Epithelial cell of prostate (primary cell): ENCODE data around the gene BAIAP2.

Experiments used
- DNase-seq: peaks from one replicate; pipeline ENCODE4 v3.0.0-alpha.2; 2011; ENCODE audit warnings: low read depth, low spot score
- H3K27ac ChIP-seq: fragments of 450-650 bp; 2 replicates; pipeline ENCODE4 v1.5.1; 2017; ENCODE audit warnings: mild to moderate bottlenecking

BAIAP2 gene

GRCh38 chr17:81100668-81101067 lies 65.7 kb downstream of the BAIAP2 start:
- no peak for DNase-seq

DNA sequence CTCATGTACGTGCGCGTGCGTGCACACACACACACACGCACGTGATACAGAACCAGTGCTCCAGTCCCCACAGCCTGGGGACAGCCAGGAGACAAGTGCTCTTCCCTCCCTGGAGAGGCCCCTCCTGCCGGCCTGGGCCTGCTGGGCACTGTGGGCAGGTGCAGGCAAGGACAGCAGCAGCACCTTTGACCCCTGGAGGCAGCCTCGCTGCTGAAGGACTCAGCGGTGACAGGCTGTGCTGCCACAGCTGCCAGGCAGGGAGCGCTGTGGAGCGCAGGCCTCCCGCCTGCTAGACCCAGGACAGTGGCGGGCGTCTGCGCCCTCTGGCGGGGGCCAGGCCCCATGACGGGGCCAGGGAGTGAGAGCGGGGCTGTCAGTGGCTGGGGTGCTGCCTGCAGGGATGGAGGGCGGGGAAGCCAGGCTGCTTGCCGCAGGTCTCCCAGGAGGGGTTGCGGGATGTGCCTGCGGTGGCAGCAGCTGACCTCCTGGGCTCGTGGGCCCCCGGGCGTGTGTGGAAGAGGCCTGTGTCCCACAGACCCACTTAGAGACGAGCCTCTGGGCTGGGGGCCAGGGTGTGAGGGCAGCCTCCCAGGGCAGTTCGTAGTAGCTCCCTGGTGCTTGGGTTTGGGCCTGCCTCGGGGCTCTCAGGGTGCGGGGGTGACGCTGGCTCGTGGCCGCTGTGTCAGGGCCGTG lies 66.8 kb downstream of the BAIAP2 start:
- DNase-seq = no peak
- H3K27ac ChIP-seq = no peak overlapping the region

More at GRCh38 chr17:81100668-81101067, 65.7 kb downstream of the BAIAP2 start:
- no peak overlapping the region for H3K27ac ChIP-seq

- no peak for DNase-seq
- H3K27ac ChIP-seq = no peak overlapping the region
Measured at GRCh38 chr17:81102352-81102751, 67.4 kb downstream of the BAIAP2 start.

- no peak for DNase-seq
- H3K27ac ChIP-seq = no peak overlapping the region
Measured at GRCh38 chr17:81102869-81103268, 67.9 kb downstream of the BAIAP2 start.

DNA sequence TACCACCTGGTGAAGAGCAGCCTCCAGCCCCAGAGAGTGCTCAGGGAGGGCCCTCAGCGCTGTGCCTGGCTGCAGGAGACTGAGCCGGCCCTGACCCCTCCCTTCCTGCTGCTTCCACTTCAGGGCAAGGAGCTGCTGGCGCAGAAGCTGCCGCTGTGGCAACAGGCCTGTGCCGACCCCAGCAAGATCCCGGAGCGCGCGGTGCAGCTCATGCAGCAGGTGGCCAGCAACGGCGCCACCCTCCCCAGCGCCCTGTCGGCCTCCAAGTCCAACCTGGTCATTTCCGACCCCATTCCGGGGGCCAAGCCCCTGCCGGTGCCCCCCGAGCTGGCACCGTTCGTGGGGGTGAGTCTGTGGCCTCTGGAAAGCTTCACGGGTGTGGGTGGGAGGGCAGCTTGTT lies 68.4 kb downstream of the BAIAP2 start:
- no peak for DNase-seq
- no peak overlapping the region for H3K27ac ChIP-seq

DNA sequence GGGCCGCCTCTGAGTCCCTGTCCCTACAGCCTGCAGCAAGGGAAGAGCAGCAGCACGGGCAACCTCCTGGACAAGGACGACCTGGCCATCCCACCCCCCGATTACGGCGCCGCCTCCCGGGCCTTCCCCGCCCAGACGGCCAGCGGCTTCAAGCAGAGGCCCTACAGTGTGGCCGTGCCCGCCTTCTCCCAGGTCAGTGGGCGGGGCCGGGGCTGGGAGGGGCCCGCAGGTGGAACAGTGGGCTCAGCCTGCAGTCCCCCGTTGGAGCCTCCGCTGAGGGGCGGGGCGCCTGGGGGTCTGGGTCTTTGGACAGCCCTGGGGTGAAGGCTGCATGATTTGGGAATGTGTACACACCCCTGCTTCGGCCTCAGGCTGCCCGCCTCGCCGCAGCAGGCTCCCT lies 71.8 kb downstream of the BAIAP2 start:
- H3K27ac ChIP-seq = no peak overlapping the region
- no peak for DNase-seq

DNA sequence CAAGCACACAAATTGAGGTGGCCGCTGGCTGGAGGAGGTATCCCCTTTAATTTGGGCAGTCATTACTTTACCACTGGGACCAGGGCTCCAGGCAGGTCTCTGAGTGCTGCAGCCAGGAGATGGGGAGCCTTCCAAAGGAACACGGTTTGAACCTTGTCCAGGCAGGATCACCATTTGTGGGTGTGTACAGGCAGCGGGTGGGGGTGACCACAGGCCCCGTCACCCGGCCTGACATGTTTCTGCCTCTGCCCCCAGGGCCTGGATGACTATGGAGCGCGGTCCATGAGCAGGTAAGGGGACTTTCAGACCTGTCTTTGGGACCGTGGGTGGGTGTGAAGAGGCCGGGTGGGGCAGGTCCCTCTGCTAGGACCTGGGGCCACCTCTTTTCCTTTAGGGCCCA lies 73.3 kb downstream of the BAIAP2 start:
- DNase-seq = no peak

GRCh38 chr17:81109957-81110356 lies 75.0 kb downstream of the BAIAP2 start:
- H3K27ac ChIP-seq = no peak overlapping the region
- no peak for DNase-seq

More for the DNA sequence above, 73.3 kb downstream of the BAIAP2 start:
- H3K27ac ChIP-seq = no peak overlapping the region

DNA sequence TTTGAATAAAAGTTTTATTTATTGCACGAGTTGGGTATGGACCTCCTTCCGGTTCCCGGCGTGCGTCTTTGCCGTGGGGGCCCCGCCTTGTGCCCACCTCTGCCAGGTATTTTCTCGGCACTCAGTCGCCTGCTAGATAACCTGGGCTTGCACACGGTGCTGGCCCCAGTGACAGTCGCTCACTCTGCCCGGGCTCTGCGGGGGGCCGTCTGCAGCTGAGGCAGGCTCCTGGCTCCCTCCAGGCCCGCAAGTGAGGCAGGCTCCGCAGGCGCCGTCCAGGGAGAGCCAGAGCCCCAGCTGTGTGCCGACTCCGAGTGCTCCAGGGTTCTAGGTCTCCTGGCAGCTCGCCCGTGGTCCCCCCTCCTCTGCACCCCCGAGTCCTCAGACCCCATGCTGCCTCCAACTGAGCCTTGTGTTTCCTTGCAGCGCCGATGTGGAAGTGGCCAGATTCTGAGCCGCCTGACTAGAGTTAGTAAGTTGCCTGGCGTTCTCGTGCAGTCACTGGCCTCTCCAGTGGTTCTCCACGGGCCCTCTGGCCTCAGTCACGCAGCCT lies 75.6 kb downstream of the BAIAP2 start:
- no peak for DNase-seq
- H3K27ac ChIP-seq = no peak overlapping the region

- no peak for DNase-seq
- H3K27ac ChIP-seq = no peak overlapping the region
Measured at GRCh38 chr17:81111066-81111465, 76.1 kb downstream of the BAIAP2 start.

- no peak for DNase-seq
- H3K27ac ChIP-seq = no peak overlapping the region
Measured at GRCh38 chr17:81112450-81112849, 77.5 kb downstream of the BAIAP2 start.

DNA sequence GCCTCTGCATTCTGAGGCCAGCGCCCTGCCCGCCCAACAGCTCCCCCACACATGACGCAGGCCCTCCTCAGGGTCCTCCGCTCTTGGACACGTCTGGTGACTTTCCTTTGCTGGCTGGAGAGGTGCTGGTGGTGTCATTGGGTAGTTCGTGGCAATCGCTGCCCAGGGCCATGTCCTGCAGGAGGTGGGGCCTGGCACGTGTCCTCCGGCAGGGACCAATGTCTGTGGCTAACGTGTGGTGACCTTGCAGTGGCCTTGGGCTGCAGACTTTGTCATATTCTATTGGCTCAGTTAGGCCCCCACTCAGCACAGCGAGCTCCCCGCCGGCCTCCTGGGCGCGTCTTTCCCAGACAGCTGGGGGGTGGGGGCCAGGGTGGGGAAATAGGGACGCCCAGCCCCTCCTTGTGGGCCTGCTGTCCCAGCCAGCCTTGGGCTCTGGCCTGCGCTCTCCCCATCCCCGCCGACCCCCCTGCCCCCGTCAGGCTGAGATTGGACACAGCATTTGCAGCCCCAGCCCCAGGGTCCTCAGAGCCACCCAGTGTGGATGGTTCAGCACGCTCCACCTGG lies 78.3 kb downstream of the BAIAP2 start:
- DNase-seq = no peak
- H3K27ac ChIP-seq = no peak overlapping the region

DNA sequence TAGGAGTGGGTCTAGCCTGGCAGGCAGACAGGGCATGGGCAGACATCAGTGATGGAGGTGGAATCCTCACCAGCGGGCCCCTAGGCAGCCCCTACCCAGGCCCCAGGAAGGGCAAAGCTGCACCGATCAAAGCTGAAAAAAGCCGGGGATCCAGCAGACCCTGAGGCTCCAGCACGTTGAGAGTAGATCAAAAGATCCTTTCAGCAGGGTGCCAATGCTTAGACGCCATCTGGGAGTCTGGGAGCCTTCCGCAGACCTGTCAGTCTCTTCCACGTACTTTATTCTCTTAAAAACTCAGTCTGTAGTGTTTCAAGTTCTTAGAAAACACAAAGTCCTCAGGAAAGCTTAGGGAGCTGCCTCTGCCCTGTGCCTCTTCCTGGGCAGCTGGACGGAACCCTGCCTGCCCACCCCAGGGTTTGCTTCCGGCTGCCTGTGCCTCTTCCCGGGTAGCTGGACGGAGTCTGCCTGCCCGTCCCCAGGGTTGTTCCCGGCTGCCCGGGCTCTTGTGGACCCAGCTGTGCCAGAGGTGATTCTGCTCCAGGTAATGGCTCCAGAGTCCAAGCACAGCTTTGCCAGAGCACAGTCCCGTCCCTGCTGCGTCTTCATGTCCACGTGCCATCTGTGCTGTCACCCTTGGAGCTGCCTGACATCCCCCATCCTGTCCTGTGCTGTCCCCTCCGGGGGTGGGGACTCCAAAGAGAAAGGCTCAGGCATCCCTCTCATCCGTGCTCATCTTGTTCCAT lies 79.6 kb downstream of the BAIAP2 start:
- DNase-seq = no peak
- no peak overlapping the region for H3K27ac ChIP-seq

DNA sequence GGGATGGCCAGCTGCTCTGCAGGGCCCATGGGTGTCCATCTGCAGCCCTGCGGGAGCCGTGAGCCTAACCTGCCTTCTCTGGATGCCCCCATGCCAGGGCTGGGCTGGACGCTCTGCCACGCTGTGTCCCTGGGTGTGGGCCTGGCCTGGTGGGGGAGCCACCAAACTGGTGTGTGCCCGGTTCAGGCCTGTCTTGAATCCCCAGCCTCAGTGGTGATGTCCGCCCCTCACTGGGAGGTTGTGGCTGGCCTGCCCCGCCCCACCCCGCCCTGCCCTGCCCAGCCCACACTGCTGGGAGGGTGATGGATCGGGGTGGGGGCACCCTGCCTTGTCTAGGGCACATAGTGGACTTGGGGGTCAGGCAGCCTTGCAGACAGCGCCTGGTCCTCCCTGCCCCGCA lies 80.3 kb downstream of the BAIAP2 start:
- no peak overlapping the region for H3K27ac ChIP-seq
- DNase-seq = no peak

DNA sequence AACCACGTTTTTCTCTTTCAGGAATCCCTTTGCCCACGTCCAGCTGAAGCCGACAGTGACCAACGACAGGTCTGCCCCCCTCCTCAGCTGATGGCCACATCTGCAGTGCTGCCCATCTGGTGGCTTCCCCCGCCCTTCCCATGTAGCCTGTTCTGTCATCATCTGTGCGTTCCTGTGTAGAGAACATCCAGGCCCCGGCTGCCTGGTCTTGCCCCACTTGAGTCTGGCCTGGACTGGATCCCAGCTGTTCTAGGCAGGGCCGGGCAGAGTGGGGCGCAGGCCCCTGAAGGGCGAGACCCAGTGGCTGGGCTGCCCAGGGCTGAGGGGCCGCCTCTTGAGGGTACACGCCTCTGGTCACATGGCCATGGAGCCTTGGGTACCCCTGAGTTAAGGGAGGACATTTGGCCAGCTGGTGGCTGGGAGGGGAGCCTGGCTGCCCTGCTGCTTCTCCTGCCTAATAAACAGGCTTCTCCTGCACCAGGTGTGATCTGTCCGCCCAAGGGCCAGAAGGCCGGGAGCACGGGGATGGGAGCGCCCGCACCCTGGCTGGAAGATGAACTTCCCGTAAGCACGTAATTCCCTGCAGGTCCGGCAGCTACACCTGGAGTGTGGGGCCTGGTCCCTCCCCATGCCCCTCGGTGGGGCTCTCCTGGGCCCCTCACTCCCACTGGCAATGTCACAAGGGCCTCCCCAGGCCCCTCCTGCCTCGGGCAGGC lies 81.0 kb downstream of the BAIAP2 start:
- no peak for DNase-seq
- H3K27ac ChIP-seq = no peak overlapping the region

DNA sequence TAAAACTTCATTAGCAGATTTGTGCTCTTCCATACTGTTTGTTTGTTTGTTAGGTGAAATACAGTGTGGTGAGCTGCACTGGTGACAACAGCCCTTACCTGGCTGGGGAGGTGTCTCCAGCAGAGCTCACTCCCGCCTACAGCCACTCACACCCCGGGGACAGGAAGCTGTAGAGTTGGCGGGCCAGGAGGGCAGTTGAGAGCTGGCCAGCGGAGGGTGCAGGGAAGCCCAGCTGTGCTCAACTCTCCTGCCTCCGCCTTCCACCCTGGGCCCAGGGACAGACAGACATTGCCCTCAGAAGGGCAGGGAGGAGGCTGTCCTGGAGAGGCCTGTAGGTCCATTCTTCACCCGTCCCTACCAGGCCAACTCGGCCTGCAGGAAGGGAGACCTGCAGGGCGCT lies 81.8 kb downstream of the BAIAP2 start:
- no peak for DNase-seq
- H3K27ac ChIP-seq = no peak overlapping the region

- no peak for DNase-seq
- no peak overlapping the region for H3K27ac ChIP-seq
Measured at GRCh38 chr17:81117672-81118198, 82.8 kb downstream of the BAIAP2 start.

- H3K27ac ChIP-seq = no peak overlapping the region
- DNase-seq = no peak
Measured at GRCh38 chr17:81118308-81119221, 83.6 kb downstream of the BAIAP2 start.
